Measurements from ENCODE around the gene PDE4A.

DNA sequence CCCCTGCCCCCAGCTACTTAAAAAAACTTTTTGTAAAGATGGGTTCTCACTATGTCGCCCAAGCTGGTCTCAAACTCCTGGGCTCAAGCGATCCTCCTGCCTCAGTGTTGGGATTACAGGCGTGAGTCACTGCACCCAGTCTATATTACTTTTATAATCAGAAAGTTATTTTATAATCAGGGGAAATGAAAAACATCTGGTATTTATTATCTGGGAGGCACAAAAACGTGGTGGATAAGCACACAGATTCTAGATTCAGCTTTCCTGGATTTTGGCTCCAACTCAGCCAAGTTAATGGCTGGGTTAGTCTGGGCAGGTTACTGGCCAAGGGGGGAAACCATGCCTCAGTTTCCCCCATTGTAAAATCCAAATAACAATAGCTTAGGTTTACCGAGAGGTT lies 58.1 kb downstream of the PDE4A start:
- no peak for TF ChIP-seq ZNF367 (CRISPR knock-in tag; IDR thresholded peaks at IDR 0.05; ENCODE audit: borderline replicate concordance)
- TF ChIP-seq, protein P1, sequence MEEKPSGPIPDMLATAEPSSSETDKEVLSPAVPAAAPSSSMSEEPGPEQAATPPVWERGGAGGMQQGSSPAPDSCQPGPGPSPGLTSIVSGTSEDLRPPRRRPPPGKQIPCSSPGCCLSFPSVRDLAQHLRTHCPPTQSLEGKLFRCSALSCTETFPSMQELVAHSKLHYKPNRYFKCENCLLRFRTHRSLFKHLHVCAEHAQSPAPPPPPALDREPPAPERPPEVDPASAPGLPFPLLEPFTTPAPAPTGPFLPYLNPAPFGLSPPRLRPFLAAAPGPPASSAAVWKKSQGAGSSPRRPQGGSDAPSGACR (CRISPR knock-in tag; IDR thresholded peaks at IDR 0.05) = no peak
- TF ChIP-seq ZNF567 (CRISPR knock-in tag; IDR thresholded peaks at IDR 0.05; ENCODE audit: borderline replicate concordance) = no peak
- TF ChIP-seq KLF6 (CRISPR knock-in tag; IDR thresholded peaks at IDR 0.05) = no peak
- TF ChIP-seq ZNF274 (CRISPR knock-in tag; IDR thresholded peaks at IDR 0.05) = no peak
- no peak for TF ChIP-seq LCORL (IDR thresholded peaks at IDR 0.05)
- TF ChIP-seq LCORL (CRISPR knock-in tag; IDR thresholded peaks at IDR 0.05) = no peak
- no peak for TF ChIP-seq ZFX (CRISPR knock-in tag; IDR thresholded peaks at IDR 0.05; ENCODE audit: low read depth)
- TF ChIP-seq NR2C2 (CRISPR knock-in tag; IDR thresholded peaks at IDR 0.05; ENCODE audit: borderline replicate concordance) = no peak
